ENCODE results near the gene ENTPD1.

Gene ENTPD1

DNA sequence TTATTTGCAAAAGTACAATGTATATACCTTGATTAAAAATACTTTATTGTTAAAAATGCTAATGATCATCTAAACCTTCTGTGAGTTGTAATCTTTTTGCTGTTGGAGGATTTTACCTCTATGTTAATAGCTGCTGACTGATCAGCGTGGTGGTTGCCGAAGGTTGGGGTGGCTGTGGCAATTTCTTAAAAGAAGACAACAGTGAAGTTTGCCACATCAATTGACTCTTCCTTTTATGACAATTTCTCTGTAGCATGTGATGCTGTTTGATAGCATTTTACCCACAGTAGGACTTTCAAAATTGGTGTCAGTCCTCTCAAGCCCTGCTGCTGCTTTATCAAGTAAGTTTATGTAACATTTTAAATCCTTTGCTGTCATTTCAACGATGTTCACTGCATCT is 16.9 kb upstream of the ENTPD1 start:
- no peak overlapping the region for H3K27ac ChIP-seq (ENCODE audit: low read length, poor library complexity, severe bottlenecking)
- H3K4ac ChIP-seq (ENCODE audit: low read depth in 1 of 2, low read length in 2 of 2) = no peak overlapping the region
- no peak overlapping the region for H4K91ac ChIP-seq (ENCODE audit: low read length)
- no peak overlapping the region for H2BK5ac ChIP-seq (ENCODE audit: low read depth, low read length, poor library complexity, severe bottlenecking)
- no peak for DNase-seq
- no peak overlapping the region for H2AFZ ChIP-seq (ENCODE audit: low read depth, low read length)
- H3K4me2 ChIP-seq (ENCODE audit: low read length, poor library complexity, severe bottlenecking) = no peak overlapping the region
- no peaks in the 10 kb centered on the region for H3K27me3 ChIP-seq (ENCODE audit: control insufficient read depth in 1 of 2, insufficient read depth in 1 of 2, low read length in 2 of 2)
- no peak overlapping the region for H2BK120ac ChIP-seq (ENCODE audit: low read depth, low read length)
- no peaks in the 10 kb centered on the region for H3K36me3 ChIP-seq (ENCODE audit: control insufficient read depth in 1 of 2, insufficient read depth in 2 of 2, low read depth in 1 of 2, low read length in 2 of 2)
- H2BK12ac ChIP-seq (ENCODE audit: low read length in 2 of 2) = no peak overlapping the region
- no peak overlapping the region for H2BK15ac ChIP-seq (ENCODE audit: low read depth, poor library complexity, severe bottlenecking)
- H2AK5ac ChIP-seq (ENCODE audit: low read length, severe bottlenecking) = no peak overlapping the region
- H3K18ac ChIP-seq (ENCODE audit: low read depth in 1 of 2, low read length in 2 of 2) = no peak overlapping the region
- H3K14ac ChIP-seq (ENCODE audit: low read length in 2 of 2) = no peak overlapping the region
- 86% methylated on average over 2 of the region's 3 CpGs for WGBS
- H3K9ac ChIP-seq (ENCODE audit: low read length) = no peak overlapping the region
- no peaks in the 10 kb centered on the region for H3K4me1 ChIP-seq (ENCODE audit: control insufficient read depth, insufficient read depth, low read depth, low read length)
- no peaks in the 10 kb centered on the region for H3K79me1 ChIP-seq (replicated peaks; ENCODE audit: low read length, poor library complexity, severe bottlenecking)
- no peak overlapping the region for H4K8ac ChIP-seq (ENCODE audit: low read length)
- no peak overlapping the region for H3K23ac ChIP-seq (ENCODE audit: low read length in 2 of 2)
- H3K9me3 ChIP-seq (ENCODE audit: control insufficient read depth, low read length) = peaks cover 4% of the 10 kb centered on the region
- no peak overlapping the region for H3K4me3 ChIP-seq (ENCODE audit: insufficient read depth in 1 of 2, low read depth in 1 of 2, low read length in 2 of 2)

DNA sequence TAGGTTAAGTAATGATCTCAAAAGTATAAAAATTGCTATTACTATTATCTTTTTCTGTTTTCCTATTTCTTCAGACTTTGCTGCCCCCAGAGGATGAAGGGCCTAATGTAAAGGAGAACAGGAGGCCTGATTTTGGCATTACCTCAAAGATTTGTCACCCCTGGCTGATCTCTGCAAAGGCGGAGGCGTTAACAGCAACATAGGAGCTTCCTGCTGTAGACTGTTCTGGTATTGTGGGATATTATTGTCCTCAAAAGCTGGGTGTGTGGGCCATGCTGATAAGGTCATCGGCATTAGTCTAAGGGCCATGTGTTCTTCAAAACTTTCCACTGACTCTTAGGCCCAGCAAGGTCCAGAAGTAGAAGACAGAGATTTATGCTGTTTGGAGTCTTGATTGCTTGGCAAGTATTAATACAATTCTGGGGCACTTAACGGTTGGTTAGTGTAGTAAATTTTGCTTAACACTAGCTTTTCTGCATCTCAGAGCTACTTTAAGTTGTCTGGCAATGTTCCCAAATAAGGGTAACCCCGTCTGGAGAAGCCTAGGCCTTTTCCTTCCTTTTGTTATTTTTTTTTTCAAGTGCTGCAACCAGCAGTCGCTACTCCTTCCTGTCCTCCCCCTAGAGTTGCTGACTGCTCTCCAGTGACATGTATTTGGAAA is 14.0 kb upstream of the ENTPD1 start:
- peak overlapping the region; percentile 77 for H2AFZ ChIP-seq (ENCODE audit: low read depth, low read length)
- H3K27me3 ChIP-seq (ENCODE audit: control insufficient read depth in 1 of 2, insufficient read depth in 1 of 2, low read length in 2 of 2) = no peaks in the 10 kb centered on the region
- H3K9ac ChIP-seq (ENCODE audit: low read length) = no peak overlapping the region
- no peaks in the 10 kb centered on the region for H3K36me3 ChIP-seq (ENCODE audit: control insufficient read depth in 1 of 2, insufficient read depth in 2 of 2, low read depth in 1 of 2, low read length in 2 of 2)
- DNase-seq = peak; percentile 75
- 16% methylated on average over 5 of the region's 6 CpGs for WGBS
- no peaks in the 10 kb centered on the region for H3K79me1 ChIP-seq (replicated peaks; ENCODE audit: low read length, poor library complexity, severe bottlenecking)
- peak overlapping the region; percentile 81 for H4K8ac ChIP-seq (ENCODE audit: low read length)
- peak overlapping the region in 1 of 2 experiments; percentile 52 for H2BK12ac ChIP-seq (ENCODE audit: low read length in 2 of 2)
- no peaks in the 10 kb centered on the region for H3K4me1 ChIP-seq (ENCODE audit: control insufficient read depth, insufficient read depth, low read depth, low read length)
- no peak overlapping the region for H4K91ac ChIP-seq (ENCODE audit: low read length)
- no peak overlapping the region for H2BK15ac ChIP-seq (ENCODE audit: low read depth, poor library complexity, severe bottlenecking)
- H3K4me3 ChIP-seq (ENCODE audit: insufficient read depth in 1 of 2, low read depth in 1 of 2, low read length in 2 of 2) = no peak overlapping the region
- no peak overlapping the region for H3K14ac ChIP-seq (ENCODE audit: low read length in 2 of 2)
- peak overlapping the region; percentile 13 for H3K27ac ChIP-seq (ENCODE audit: low read length, poor library complexity, severe bottlenecking)
- H3K4me2 ChIP-seq (ENCODE audit: low read length, poor library complexity, severe bottlenecking) = no peak overlapping the region
- peak overlapping the region; percentile 59 to 84 for H3K18ac ChIP-seq (ENCODE audit: low read depth in 1 of 2, low read length in 2 of 2)
- no peak overlapping the region for H2BK120ac ChIP-seq (ENCODE audit: low read depth, low read length)
- no peak overlapping the region for H2AK5ac ChIP-seq (ENCODE audit: low read length, severe bottlenecking)
- peak overlapping the region; percentile 38 to 54 for H3K4ac ChIP-seq (ENCODE audit: low read depth in 1 of 2, low read length in 2 of 2)
- peak overlapping the region in 1 of 2 experiments; percentile 68 for H3K23ac ChIP-seq (ENCODE audit: low read length in 2 of 2)
- H3K9me3 ChIP-seq (ENCODE audit: control insufficient read depth, low read length) = no peaks in the 10 kb centered on the region
- no peak overlapping the region for H2BK5ac ChIP-seq (ENCODE audit: low read depth, low read length, poor library complexity, severe bottlenecking)

DNA sequence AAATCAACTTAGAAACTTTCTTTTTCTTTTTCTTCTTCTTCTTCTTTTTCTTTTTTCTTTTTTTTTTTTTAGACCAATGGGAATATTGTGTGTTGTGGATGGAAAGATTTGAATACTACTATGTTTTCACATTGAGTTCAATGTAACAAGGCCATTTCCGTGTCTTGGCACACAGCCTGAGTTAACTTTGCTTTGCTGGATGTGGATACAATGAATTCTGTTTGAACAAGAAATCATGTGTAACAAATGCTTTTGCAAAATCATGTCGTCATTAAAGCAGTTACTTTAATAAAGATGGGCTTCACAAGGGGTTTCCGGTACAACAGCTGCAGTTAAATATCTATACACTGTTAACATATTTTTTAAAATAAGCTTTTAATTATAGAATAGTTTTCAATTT is 13.5 kb upstream of the ENTPD1 start:
- Histone ChIP-seq H3K79me1 (replicated peaks; ENCODE audit: low read length, poor library complexity, severe bottlenecking) (no peaks in the 10 kb centered on the region), H2AK5ac (ENCODE audit: low read length, severe bottlenecking) (no peak overlapping the region), H3K23ac (ENCODE audit: low read length in 2 of 2) (no peak overlapping the region), H3K9ac (ENCODE audit: low read length) (no peak overlapping the region), H4K91ac (ENCODE audit: low read length) (no peak overlapping the region), H2BK120ac (ENCODE audit: low read depth, low read length) (no peak overlapping the region), H2BK15ac (ENCODE audit: low read depth, poor library complexity, severe bottlenecking) (no peak overlapping the region), H3K27me3 (ENCODE audit: control insufficient read depth in 1 of 2, insufficient read depth in 1 of 2, low read length in 2 of 2) (no peaks in the 10 kb centered on the region), H3K18ac (ENCODE audit: low read depth in 1 of 2, low read length in 2 of 2) (no peak overlapping the region), H3K9me3 (ENCODE audit: control insufficient read depth, low read length) (no peaks in the 10 kb centered on the region), H2AFZ (ENCODE audit: low read depth, low read length) (no peak overlapping the region), H3K14ac (ENCODE audit: low read length in 2 of 2) (no peak overlapping the region), H4K8ac (ENCODE audit: low read length) (no peak overlapping the region), H3K4ac (ENCODE audit: low read depth in 1 of 2, low read length in 2 of 2) (no peak overlapping the region), H3K36me3 (ENCODE audit: control insufficient read depth in 1 of 2, insufficient read depth in 2 of 2, low read depth in 1 of 2, low read length in 2 of 2) (no peaks in the 10 kb centered on the region), H3K4me3 (ENCODE audit: insufficient read depth in 1 of 2, low read depth in 1 of 2, low read length in 2 of 2) (no peak overlapping the region), H2BK5ac (ENCODE audit: low read depth, low read length, poor library complexity, severe bottlenecking) (no peak overlapping the region), H3K4me2 (ENCODE audit: low read length, poor library complexity, severe bottlenecking) (no peak overlapping the region), H3K27ac (ENCODE audit: low read length, poor library complexity, severe bottlenecking) (no peak overlapping the region), H2BK12ac (ENCODE audit: low read length in 2 of 2) (no peak overlapping the region), H3K4me1 (ENCODE audit: control insufficient read depth, insufficient read depth, low read depth, low read length) (no peaks in the 10 kb centered on the region)
- DNase-seq = no peak
- WGBS = 52% methylated on average over 2 of the region's 3 CpGs

DNA sequence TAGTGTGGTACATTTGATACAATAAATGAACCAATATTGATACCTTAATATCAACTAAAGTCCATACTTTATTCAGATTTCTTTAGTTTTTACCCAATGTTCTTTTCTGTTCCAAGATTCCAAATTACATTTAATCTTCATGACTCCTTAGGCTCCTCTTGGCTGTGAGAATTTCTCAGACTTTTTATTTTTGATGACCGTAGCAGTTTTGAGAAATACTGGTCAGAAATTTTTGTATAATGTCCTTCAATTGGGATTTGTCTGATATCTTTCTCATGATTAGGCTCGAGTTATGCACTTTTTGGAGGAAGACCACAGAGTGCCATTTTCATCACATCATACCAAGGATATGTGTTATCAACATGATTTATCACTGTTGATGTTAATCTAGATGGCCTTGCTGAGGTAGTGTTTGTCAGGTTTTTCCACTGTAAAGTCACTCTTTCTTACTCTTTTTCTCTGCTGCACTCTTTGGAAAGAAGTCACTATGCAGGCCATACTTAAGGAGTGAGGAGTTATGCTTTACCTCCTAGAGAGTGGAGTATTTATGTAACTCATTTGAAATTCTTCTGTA is 12.9 kb upstream of the ENTPD1 start:
- no peak for DNase-seq
- Histone ChIP-seq H2BK120ac (ENCODE audit: low read depth, low read length) (no peak overlapping the region), H3K27ac (ENCODE audit: low read length, poor library complexity, severe bottlenecking) (no peak overlapping the region), H4K8ac (ENCODE audit: low read length) (no peak overlapping the region), H3K4ac (ENCODE audit: low read depth in 1 of 2, low read length in 2 of 2) (no peak overlapping the region), H3K23ac (ENCODE audit: low read length in 2 of 2) (no peak overlapping the region), H3K4me1 (ENCODE audit: control insufficient read depth, insufficient read depth, low read depth, low read length) (no peaks in the 10 kb centered on the region), H3K4me3 (ENCODE audit: insufficient read depth in 1 of 2, low read depth in 1 of 2, low read length in 2 of 2) (no peak overlapping the region), H3K14ac (ENCODE audit: low read length in 2 of 2) (no peak overlapping the region), H3K18ac (ENCODE audit: low read depth in 1 of 2, low read length in 2 of 2) (no peak overlapping the region), H2AFZ (ENCODE audit: low read depth, low read length) (no peak overlapping the region), H2BK15ac (ENCODE audit: low read depth, poor library complexity, severe bottlenecking) (no peak overlapping the region), H3K79me1 (replicated peaks; ENCODE audit: low read length, poor library complexity, severe bottlenecking) (no peaks in the 10 kb centered on the region), H4K91ac (ENCODE audit: low read length) (no peak overlapping the region), H3K9ac (ENCODE audit: low read length) (no peak overlapping the region), H2BK5ac (ENCODE audit: low read depth, low read length, poor library complexity, severe bottlenecking) (no peak overlapping the region), H3K9me3 (ENCODE audit: control insufficient read depth, low read length) (no peaks in the 10 kb centered on the region), H3K36me3 (ENCODE audit: control insufficient read depth in 1 of 2, insufficient read depth in 2 of 2, low read depth in 1 of 2, low read length in 2 of 2) (no peaks in the 10 kb centered on the region), H2BK12ac (ENCODE audit: low read length in 2 of 2) (no peak overlapping the region), H2AK5ac (ENCODE audit: low read length, severe bottlenecking) (no peak overlapping the region), H3K4me2 (ENCODE audit: low read length, poor library complexity, severe bottlenecking) (no peak overlapping the region), H3K27me3 (ENCODE audit: control insufficient read depth in 1 of 2, insufficient read depth in 1 of 2, low read length in 2 of 2) (no peaks in the 10 kb centered on the region)
- 100% methylated on average over 1 of the region's 2 CpGs for WGBS

Data from mesenchymal stem cell (in vitro differentiated cells and primary cell).